H1 (cell line): ENCODE data around the gene XPNPEP2. TPM values are rescaled to one million over a fixed set of nuclear protein-coding genes. Genes with fewer than 3 reads are reported as not detected.

Experiments
- POLR2AphosphoS5 ChIP-seq: IDR thresholded peaks from 2 replicates; pipeline ENCODE4 v1.6.1; 2011; ENCODE audit warnings: low read depth, low read length
- SIN3A ChIP-seq, 2 experiments: IDR thresholded peaks in 1 of 2; conservative IDR thresholded peaks in 1 of 2; 2 replicates each; pipeline ENCODE4 v1.6.1; 2011 to 2012; ENCODE audit warnings: low read length in 2 of 2, improper control_type of control experiment in 1 of 2, low read depth in 1 of 2, mild to moderate bottlenecking in 1 of 2
- polyA plus RNA-seq, 7 experiments: library from polyadenylated mRNA; depleted of rRNA in 3 of 7; stranded (reverse) in 5 of 7; unstranded in 2 of 7; fragments of >200 nt in 5 of 7; fragments of 200-250 nt in 2 of 7; gene quantifications; 1 replicate in 5 of 7; 2 replicates in 1 of 7; 4 replicates in 1 of 7; pipeline versions ENCODE4 v1.2.1 to v1.2.3, GENCODE V29; 2011 to 2013; ENCODE audit warnings: missing spikeins in 2 of 7, mixed read lengths in 2 of 7
- total RNA-seq: library from RNA; stranded (reverse); fragmentation: NEBNext Ultra II Directional; extraction: Animal tissue kit (Norgen Biotek cat#: 25700); gene quantifications from 2 replicates; pipeline ENCODE4 v1.2.1, GENCODE V29; 2021

The XPNPEP2 gene
- total and polyA plus RNA-seq, 2 of the 8 experiments (the other 6 are each of a cell fraction or from before 2014, with no cell fraction given) = 0.27 TPM; not detected in 1

DNA sequence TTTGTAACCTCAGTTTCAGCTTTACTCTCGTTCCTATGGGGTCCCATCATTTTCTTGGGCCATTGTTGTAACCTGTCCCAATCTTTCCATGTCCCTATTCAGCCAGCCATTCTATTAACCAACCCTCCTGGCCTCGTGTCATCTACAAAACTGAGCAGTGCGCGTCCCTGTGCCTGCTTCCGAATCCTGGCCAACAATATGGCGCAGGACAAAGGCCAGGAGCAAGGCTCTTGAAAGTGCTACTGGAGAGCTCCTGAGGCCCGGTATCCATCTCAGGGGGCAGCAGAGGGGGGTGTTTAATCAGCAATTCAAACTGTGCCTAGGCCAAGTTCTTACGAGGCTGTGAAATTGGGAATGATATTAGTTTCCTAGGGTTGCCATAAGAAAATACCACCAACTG, 42.8 kb upstream of the XPNPEP2 start (continued):
- TF ChIP-seq POLR2AphosphoS5 = no peak
- TF ChIP-seq SIN3A (conservative IDR thresholded peaks at IDR 0.05 in 1 of 2, IDR thresholded peaks at IDR 0.05 in 1 of 2; ENCODE audit: low read depth in 1 of 2, low read length in 2 of 2) = no peak
- TF ChIP-seq, all 59 proteins: peak for 0
